GM18508 (cell line): Measurements from ENCODE around the gene SFXN2.
"Not testable (repeated sequence)": the region's sequence is repeated elsewhere in the genome, so short reads cannot be mapped to it uniquely, and the experiment has no call there.

ENCODE experiments used
- ATAC-seq: cut with Tn5 transposase; IDR thresholded peaks from one replicate; pipeline ENCODE4 v1.9.1; 2021; ENCODE audit warnings: moderate number of reproducible peaks; ENCODE audit not compliant: insufficient read depth, unreplicated experiment

The SFXN2 gene

GRCh38 chr10:102716900-102717565 lies 2.6 kb downstream of the SFXN2 start:
- not testable (repeated sequence) for ATAC-seq

GRCh38 chr10:102718220-102718619 lies 3.8 kb downstream of the SFXN2 start:
- no peak for ATAC-seq

GRCh38 chr10:102720337-102720736 lies 5.9 kb downstream of the SFXN2 start:
- ATAC-seq: no peak

DNA sequence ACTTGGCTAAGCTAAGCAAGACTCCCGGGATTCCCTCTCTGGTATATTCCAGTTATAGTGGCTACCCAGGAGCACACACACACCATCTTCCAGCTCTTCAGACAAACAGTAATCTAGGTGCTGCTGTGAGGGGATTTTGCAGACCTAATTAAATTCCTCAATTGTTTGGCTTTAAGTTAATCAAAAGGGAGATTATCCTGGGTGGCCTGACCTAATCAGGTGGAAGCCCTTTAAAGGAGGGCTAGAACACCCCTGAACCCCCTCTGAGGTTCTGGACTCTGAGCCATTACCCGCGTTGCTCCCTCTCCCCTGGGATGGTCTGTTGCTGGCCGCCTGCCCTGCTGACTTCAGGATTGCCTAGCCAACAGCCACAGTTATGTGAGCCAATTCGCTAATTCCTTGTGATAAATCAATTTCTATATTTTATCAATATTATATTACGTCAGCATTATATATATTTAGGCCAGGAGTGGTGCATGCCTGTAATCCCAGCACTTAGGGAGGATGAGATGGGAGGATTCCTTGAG lies 6.4 kb downstream of the SFXN2 start:
- ATAC-seq: no peak

- ATAC-seq: no peak
These were observed 7.5 kb downstream of the SFXN2 start for GRCh38 chr10:102721954-102722353.

- no peak for ATAC-seq
These were observed 9.6 kb downstream of the SFXN2 start for GRCh38 chr10:102723989-102724388.

GRCh38 chr10:102726274-102726673 lies 11.8 kb downstream of the SFXN2 start:
- ATAC-seq: no peak

GRCh38 chr10:102727037-102727818 lies 12.8 kb downstream of the SFXN2 start:
- ATAC-seq: no peak

DNA sequence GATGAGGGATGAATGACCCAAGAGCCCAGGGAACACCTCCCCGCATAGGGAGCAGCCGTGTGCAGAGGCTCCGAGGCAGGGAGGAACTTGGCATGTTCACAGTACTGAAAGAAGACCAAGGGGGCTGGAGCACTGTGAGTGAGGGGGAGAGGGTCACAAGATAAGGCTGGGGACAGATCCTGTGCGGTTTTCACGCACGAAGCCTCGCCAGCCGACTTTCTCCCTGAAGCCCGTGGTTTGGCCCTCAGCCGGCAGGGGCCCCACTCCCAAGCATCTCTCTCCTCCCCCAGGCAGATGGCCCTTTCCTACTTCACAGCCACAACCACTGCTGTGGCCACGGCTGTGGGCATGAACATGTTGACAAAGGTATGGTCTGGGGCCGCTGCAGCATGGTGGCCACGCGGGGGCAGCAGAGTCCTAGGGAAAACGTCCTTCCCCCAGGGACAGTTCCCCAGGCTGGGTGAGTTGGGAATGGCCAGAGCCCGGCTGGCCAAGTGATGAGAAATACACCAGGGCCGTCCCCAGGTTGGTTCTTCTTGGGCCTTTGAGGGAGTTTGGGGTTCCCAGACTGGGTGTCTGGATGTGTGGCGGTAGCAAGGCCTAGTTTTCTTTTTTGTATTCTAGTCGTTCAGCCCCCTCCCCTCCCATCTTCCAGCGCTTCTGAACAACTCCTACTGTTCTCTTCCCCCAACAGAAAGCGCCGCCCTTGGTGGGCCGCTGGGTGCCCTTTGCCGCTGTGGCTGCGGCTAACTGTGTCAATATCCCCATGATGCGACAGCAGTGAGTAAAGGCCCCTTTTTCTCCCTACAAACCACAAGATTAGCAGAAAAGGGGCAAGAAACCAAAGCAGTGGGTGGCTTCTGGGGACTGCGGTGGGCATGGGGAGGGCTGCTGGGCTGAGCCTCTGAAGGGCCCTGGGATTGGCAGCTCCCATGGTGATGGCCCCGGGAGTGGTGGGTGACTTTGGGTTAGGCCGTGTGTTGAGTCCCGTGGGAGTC lies 14.9 kb downstream of the SFXN2 start:
- no peak for ATAC-seq

DNA sequence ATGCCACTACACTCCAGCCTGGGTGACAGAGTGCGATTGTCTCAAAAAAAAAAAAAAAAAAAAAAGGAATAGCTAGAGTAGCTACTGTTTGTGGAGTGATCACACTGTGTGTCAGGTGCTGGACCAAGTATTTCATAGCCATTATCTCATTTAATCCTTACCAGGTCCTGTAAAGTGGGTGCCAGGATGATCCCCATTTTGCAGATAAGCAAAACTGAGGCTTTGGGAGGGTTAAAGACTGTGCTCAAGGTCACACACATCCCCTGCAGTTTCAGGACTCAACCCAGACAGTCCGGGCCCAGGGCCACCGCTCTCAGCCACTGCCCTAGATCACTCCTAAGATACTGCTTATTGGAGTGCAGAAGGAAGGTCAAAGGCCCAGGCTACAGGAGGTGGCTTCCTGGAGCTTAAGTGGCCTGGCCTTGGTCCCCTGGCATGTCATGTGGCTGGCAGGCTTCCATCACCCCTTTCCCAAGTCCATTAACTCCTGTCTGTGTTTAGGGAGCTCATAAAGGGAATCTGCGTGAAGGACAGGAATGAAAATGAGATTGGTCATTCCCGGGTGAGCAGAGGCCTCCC lies 16.9 kb downstream of the SFXN2 start:
- no peak for ATAC-seq

- ATAC-seq: no peak
These were observed 18.2 kb downstream of the SFXN2 start for GRCh38 chr10:102732661-102733060.

GRCh38 chr10:102735065-102735562 lies 20.7 kb downstream of the SFXN2 start:
- no peak for ATAC-seq

GRCh38 chr10:102738692-102739121 lies 24.3 kb downstream of the SFXN2 start:
- ATAC-seq: no peak

DNA sequence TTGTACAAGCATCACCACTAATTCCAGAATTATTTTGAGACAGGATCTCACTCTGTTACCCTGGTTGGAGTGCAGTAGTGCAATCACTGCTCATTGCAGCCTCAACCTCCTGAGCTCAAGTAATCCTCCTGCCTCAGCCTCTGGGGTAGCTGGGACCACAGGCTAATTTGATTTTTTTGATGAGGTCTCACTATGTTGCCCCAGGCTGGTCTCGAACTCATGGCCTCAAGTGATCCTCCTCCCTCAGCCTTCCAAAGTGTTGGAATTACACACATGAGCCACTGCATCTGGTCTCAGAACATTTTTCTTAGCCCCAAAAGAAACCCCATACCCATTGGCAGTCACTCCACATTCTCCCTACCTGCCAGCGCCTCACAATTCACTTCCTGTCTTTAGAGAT lies 25.8 kb downstream of the SFXN2 start:
- ATAC-seq: no peak

- ATAC-seq: no peak
These were observed 27.3 kb downstream of the SFXN2 start for GRCh38 chr10:102741726-102742237.

GRCh38 chr10:102742313-102742712 lies 27.9 kb downstream of the SFXN2 start:
- not testable (repeated sequence) for ATAC-seq

DNA sequence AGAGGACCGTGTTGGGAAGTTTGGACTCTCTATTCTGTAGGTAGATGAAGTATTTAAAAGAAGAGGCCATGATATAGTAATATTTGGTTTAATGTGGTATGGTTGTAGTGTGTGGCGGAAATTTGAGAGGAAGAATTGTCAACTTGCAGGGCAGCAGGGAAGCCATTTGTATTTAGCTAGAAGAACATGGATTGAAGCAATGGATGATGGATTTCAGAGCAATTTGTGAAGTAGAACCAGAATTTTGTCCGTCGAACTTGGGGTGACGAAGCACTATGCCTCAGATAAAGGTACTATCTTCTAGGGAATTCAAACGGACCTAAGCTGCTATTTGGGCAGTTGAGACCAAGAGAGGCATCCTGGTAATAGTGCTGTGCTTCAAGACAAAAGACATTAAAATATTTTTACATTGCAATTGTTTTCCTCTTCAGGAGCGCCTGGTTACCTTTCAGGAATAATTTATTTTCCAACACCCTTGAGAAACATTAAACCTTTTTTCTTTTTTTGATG lies 28.7 kb downstream of the SFXN2 start:
- ATAC-seq: no peak

DNA sequence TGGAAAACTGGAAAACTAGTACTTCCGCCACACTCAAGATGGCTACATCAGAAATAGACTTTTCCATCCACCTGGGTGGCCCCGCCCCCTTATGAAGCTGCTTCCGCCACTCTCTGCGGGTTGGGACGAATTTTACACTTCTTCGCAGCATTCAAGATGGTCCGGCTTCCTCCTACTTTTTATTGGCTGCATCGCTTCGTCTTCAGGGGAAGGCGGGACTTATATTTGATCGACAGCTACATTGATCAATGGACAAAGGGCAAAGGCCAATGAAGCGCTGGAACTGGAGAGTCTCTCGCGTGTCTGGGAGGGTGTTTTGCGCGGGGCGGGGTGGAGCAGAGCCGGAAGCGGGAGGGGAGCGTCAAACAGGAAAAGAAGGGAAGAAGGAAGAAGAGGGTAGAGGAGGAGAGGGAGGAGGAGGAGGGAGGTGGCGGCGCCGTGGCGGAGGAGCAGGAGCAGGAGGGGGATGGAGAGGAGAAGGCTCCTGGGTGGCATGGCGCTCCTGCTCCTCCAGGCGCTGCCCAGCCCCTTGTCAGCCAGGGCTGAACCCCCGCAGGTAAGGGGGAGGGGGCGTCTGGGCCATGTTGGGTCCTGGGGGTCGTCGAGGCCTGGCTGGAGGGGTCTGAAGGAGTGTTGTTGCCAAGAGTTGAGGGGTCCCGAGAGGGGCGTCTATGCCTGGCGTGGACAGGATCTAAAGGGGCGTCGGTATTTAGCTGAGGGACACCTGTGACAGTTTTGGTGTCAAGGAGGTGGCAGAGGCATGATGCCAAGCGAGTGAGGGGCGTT lies 29.3 kb downstream of the SFXN2 start, which contains the start of gene WBP1L:
Gene WBP1L (plus strand): TSS at position 361 of the 786 bp plus-strand sequence. CDS start 106 bp downstream, at position 467.
- ATAC-seq: peak; percentile 91
